Progenitor cell of endocrine pancreas (in vitro differentiated cells): ENCODE data around the gene STK33. TPM values are rescaled to one million over a fixed set of nuclear protein-coding genes. Genes with fewer than 3 reads are reported as not detected.

Experiments
- DNase-seq: peaks from one replicate; pipeline ENCODE4 v3.0.0; 2021; ENCODE audit warnings: low spot score; ENCODE audit not compliant: unreplicated experiment
- H3K27ac Mint-ChIP-seq: 2 replicates; pipeline ENCODE4 v1.8.0; 2021; ENCODE audit warnings: mild to moderate bottlenecking, moderate library complexity, mixed read lengths
- H3K27me3 Mint-ChIP-seq: 2 replicates; pipeline ENCODE4 v1.8.0; 2021; ENCODE audit warnings: mixed read lengths
- H3K36me3 Mint-ChIP-seq: 2 replicates; pipeline ENCODE4 v1.8.0; 2022; ENCODE audit warnings: mixed read lengths; ENCODE audit not compliant: insufficient read depth
- H3K4me1 Mint-ChIP-seq: 2 replicates; pipeline ENCODE4 v1.8.0; 2021; ENCODE audit warnings: low read depth, mixed read lengths
- H3K4me3 Mint-ChIP-seq: 2 replicates; pipeline ENCODE4 v1.8.0; 2021; ENCODE audit warnings: low read depth, mild to moderate bottlenecking, moderate library complexity, mixed read lengths
- H3K9me3 Mint-ChIP-seq: 2 replicates; pipeline ENCODE4 v1.8.0; 2021; ENCODE audit warnings: low read depth, mixed read lengths
- total RNA-seq: library from RNA; stranded (reverse); gene quantifications from 2 replicates; pipeline ENCODE4 v1.2.1, GENCODE V29; 2021
- TF ChIP-seq, protein P1 (sequence below): fragments of 200-600 bp; sonication (generic); IDR thresholded peaks from one replicate; pipeline ENCODE4 v1.5.0; 2021; ENCODE audit warnings: antibody characterized with exemption, mild to moderate bottlenecking; ENCODE audit not compliant: unreplicated experiment

The STK33 gene
- total RNA-seq, 1 donor from 2014 or later, result 23.4 TPM

- Mint-ChIP-seq H3K4me1 (peaks cover 4% of the 10 kb centered on the region), H3K27ac (no peak overlapping the region)
Observed at GRCh38 chr11:8346157-8346755, 247.8 kb downstream of the STK33 start.

DNA sequence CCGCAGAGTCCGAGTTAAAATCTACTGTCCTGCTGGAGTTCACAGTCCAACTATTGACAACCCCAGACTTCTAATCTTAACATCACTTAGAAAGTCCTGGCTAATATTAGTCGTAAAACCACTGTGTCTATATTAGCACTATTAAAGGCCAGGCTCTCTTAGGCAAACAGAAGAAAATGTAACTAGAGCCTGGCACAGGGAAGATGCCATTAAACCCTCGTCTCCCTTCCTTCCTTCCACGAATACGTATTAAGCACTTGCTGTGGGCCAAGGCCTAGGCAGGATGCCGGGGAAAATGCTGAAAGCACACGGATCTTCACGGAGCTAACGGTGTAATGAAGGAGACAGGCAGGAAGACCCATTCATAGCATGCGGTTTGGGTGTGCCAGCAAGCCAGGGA lies 248.8 kb downstream of the STK33 start:
- TF ChIP-seq, protein P1, sequence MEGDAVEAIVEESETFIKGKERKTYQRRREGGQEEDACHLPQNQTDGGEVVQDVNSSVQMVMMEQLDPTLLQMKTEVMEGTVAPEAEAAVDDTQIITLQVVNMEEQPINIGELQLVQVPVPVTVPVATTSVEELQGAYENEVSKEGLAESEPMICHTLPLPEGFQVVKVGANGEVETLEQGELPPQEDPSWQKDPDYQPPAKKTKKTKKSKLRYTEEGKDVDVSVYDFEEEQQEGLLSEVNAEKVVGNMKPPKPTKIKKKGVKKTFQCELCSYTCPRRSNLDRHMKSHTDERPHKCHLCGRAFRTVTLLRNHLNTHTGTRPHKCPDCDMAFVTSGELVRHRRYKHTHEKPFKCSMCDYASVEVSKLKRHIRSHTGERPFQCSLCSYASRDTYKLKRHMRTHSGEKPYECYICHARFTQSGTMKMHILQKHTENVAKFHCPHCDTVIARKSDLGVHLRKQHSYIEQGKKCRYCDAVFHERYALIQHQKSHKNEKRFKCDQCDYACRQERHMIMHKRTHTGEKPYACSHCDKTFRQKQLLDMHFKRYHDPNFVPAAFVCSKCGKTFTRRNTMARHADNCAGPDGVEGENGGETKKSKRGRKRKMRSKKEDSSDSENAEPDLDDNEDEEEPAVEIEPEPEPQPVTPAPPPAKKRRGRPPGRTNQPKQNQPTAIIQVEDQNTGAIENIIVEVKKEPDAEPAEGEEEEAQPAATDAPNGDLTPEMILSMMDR, result no peak
- Mint-ChIP-seq H3K27me3 (no peaks in the 10 kb centered on the region), H3K27ac (no peak overlapping the region), H3K4me3 (no peak overlapping the region), H3K36me3 (no peaks in the 10 kb centered on the region), H3K9me3 (no peaks in the 10 kb centered on the region), H3K4me1 (peaks cover 4% of the 10 kb centered on the region)
- no peak for DNase-seq

More at GRCh38 chr11:8346157-8346755, 247.8 kb downstream of the STK33 start:
- DNase-seq, result no peak
- H3K36me3 Mint-ChIP-seq, result no peaks in the 10 kb centered on the region
- TF ChIP-seq, protein P1, result no peak
- no peaks in the 10 kb centered on the region for H3K27me3 Mint-ChIP-seq
- no peaks in the 10 kb centered on the region for H3K9me3 Mint-ChIP-seq
- no peak overlapping the region for H3K4me3 Mint-ChIP-seq

GRCh38 chr11:8344346-8344745 lies 249.7 kb downstream of the STK33 start:
- Mint-ChIP-seq H3K27me3 (no peaks in the 10 kb centered on the region), H3K9me3 (no peaks in the 10 kb centered on the region), H3K4me1 (peaks cover 4% of the 10 kb centered on the region), H3K4me3 (no peak overlapping the region), H3K27ac (no peak overlapping the region), H3K36me3 (no peaks in the 10 kb centered on the region)
- no peak for DNase-seq
- TF ChIP-seq, protein P1, result no peak

DNA sequence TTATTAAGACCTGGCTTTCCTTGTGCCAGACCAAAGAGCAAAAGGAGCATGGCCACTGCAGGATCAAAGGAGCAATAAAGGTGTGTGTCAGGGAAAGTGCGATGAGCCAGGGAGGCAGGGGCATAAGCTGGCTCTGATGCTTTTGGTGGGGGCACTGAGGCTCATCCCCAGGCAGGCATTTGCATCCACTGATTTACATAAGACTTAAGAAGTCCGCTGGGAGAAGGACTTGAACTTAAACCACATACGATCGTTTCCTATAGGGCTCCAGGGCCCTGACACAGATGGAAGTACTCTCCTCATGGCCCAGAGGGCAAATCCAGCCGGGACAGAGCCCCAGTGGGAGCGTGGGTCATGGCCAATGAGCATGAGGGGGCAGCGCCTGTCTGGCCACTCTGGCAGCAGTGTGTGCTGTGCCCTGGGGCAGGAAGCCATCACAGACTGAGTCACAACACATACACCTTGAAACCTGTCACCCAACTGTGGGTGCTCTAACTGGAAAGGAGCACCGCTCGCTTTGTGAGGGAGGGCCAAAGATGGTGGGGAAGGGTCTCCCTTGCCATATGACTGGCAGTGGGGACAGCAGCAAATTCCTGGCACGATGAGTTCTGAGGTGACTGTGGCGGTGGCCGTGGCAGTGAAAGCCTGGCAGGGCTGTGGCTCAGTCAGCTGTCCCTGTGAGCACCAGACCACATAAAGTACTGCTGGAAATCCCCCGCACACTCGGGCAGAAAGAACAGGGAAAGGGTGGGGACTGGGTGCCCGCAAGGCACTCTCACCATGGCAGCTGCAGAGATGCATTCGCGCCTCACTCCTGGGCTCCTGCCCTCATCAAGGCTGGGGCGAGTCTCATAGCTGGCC lies 251.0 kb downstream of the STK33 start:
- H3K27ac Mint-ChIP-seq, result no peak overlapping the region
- no peaks in the 10 kb centered on the region for H3K9me3 Mint-ChIP-seq
- no peaks in the 10 kb centered on the region for H3K27me3 Mint-ChIP-seq
- no peak for DNase-seq
- TF ChIP-seq, protein P1, result no peak
- peaks cover 4% of the 10 kb centered on the region for H3K4me1 Mint-ChIP-seq
- no peaks in the 10 kb centered on the region for H3K36me3 Mint-ChIP-seq
- no peak overlapping the region for H3K4me3 Mint-ChIP-seq

GRCh38 chr11:8341996-8342395 lies 252.0 kb downstream of the STK33 start:
- Mint-ChIP-seq H3K27me3 (no peaks in the 10 kb centered on the region), H3K4me1 (peaks cover 7% of the 10 kb centered on the region), H3K4me3 (no peak overlapping the region), H3K36me3 (no peaks in the 10 kb centered on the region), H3K9me3 (no peaks in the 10 kb centered on the region), H3K27ac (no peak overlapping the region)
- TF ChIP-seq, protein P1, result no peak
- DNase-seq, result no peak

Other genes starting within 250 kb of the STK33 start
- 9.2 and 9.4 TPM in 2 replicates for gene TRIM66, start 88.4 kb upstream of the STK33 start, total RNA-seq
- gene RPL27A, start 88.6 kb upstream of the STK33 start, total RNA-seq, result 731 and 748 TPM in 2 replicates